Left hindlimb (tissue), 1 donor: ENCODE results near the gene GATAD2A.

ENCODE experiments used
- DNase-seq: peaks from one replicate; pipeline ENCODE4 v3.0.0-alpha.2; 2018

The GATAD2A gene

DNA sequence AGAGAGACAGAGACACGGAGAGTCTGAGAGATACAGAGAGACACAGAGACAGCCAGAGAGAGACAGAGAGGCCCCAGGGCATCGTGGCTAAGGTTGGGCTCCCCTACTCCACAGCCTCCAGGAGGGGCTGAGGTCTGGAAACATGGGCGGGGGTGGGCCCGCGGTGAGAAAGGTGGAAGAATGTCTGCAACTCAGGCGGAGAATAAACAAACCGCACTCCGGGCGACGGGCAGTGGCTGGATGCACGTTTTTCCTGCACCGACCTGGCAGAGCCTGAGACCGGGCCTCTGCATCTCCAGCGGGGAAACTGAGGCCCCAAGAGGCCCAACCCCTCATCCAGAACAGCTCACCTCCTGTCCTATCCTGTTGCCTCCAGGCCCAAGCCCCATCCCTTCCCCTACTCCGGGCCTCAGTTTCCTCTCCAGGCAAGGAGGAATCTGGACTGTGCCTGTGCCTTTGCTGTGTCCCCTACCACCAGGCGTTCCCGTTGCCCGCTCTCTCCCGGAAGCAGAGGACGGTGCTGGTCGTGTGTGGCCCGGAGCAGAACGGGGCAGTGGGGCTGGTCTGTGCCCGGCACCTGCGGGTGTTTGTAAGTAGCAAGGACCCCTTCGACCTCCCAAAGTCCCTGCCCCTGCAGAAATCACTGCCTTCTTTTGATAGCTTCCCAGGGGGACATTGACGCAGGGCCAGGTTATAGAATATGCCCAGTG is 129.2 kb downstream of the GATAD2A start:
- no peak for DNase-seq

DNA sequence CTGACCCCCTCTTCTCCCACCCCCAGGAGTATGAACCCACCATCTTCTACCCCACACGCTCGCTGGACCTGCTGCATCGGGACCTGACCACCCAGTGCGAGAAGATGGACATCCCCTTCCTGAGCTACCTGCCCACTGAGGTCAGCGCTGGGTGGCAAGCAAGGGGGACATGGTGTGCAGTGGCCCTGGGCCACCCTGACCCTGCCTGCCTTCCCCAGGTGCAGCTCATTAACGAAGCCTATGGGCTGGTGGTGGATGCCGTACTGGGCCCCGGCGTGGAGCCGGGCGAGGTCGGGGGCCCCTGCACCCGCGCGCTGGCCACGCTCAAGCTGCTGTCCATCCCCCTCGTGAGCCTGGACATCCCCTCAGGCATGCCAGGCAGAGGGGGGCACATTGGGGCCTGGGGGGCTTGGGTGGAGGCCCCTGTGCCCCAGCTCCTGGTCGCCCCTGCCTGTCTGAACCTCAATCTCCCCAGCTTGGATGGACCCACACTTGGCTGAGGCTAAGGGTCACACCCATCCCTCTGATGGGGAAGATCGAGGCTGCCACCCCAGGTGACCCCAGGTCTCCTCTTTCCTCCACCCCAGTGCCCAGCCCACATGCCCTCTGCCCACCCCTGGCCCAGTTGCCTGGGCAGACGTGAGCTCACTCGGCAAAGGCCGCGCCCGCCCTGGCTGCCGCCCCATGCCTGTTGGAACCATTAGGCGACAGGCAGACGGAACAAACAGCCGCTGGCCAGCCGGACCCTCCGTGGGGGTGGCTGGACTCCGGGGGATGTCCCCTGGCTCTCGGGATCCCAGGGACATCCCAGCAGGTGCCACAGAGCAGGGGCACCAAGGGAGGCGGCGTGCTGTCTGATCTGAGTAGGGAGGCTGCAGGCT is 130.1 kb downstream of the GATAD2A start:
- no peak for DNase-seq

- DNase-seq, result no peak
Observed at GRCh38 chr19:19537075-19538048, 131.9 kb downstream of the GATAD2A start.

DNA sequence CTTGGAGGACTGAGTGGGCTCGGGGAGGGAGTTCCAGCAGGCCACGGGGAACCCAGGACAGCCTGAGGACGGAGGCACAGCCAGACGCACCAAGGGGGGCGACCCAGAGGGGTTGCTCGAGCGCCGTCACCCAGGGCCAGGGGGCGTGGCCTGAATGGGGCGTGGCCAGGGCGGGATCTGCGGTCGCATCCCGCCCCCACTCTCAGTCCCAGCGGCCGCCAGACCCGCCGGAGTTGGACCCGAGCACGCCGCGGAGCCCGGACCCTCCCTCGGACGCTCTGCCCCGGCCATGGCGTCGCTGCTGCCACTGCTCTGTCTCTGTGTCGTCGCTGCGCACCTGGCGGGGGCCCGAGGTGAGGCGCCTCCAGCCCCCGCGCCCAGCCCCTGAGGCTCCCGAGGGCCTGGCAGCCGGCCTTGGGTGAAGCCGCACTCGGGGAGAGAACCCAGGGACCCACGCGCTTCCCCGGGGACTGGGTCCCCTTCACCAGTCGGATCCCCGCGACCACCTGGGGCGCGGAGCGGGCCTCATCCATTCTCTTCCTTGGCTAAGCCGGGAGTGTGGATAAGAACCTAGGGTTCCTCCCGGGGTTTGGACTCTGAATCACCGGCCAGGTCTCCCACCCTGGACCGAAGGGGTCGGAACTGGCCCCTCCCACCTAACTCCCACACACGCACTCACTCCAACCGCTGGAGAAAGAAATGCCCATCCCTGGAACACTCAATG is 132.7 kb downstream of the GATAD2A start, which contains the start of gene CILP2:
CILP2 (plus strand) TSS at position 205 of the 724 bp plus-strand sequence; CDS start at position 290, 85 bp downstream.
- no peak for DNase-seq

DNA sequence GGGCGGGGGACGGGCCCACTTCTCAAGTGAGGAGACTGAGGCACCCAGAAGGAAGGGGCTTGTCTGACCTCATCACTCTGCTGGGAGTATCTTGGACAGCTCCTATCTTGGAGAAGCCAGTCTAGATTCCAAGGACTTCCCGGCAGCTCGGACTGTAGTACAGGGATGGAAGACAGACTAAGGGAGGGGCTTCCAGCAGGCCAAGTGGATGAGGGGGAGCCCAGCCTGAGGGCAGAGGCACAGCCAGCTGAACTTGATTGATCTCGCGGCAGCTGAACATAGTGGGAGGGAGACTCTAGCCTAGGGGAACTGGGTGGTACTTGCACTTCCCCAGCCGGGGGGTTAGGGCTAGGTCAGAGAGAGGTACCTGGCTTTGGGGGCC is 133.3 kb downstream of the GATAD2A start:
- no peak for DNase-seq

- no peak for DNase-seq
Observed at GRCh38 chr19:19539698-19540063, 134.2 kb downstream of the GATAD2A start.

DNA sequence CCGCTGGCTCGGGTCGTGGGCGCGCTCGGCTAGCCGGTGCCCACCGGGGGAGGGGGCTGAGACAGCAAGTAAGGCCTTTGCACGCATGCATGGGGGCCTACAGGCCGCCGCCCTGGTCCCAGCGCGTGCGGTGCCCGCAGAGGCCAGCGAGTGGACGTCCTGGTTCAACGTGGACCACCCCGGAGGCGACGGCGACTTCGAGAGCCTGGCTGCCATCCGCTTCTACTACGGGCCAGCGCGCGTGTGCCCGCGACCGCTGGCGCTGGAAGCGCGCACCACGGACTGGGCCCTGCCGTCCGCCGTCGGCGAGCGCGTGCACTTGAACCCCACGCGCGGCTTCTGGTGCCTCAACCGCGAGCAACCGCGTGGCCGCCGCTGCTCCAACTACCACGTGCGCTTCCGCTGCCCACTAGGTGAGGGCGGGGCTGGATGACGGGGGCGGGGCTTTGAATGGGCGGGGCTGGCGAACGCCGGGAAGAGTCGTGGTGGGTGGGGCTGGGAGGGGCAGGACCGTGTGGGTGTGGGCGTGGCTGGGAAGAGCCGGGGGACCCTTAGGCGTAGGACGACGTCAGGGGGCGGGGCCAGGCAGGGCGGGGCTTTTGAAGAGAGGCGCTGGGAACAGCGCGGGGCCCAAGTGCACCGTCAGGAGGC is 134.7 kb downstream of the GATAD2A start:
- DNase-seq, result peak; percentile 88

GRCh38 chr19:19540715-19541515 is 135.4 kb downstream of the GATAD2A start:
- peak; percentile 81 for DNase-seq

DNA sequence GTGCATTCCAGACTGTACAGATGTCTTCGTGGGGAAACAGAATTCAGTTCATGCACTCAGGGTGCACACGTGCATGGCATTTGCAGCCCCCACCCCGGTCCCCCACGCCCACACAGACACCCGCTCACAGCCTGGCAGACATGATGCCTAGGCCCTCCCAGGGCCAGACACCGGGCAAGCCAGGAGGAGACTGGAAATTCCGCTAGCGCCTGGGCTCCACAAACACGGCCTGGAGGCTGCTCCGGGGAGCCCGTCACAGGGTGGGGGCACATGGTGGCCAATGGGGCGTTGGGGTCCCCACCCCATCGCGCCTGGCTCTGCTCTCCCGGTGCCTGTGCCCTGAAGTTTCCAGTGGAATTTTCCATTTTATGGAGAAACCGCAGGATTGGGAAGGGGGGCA is 136.1 kb downstream of the GATAD2A start:
- DNase-seq, result peak; percentile 79

- no peak for DNase-seq
Observed at GRCh38 chr19:19542507-19542906, 137.0 kb downstream of the GATAD2A start.

DNA sequence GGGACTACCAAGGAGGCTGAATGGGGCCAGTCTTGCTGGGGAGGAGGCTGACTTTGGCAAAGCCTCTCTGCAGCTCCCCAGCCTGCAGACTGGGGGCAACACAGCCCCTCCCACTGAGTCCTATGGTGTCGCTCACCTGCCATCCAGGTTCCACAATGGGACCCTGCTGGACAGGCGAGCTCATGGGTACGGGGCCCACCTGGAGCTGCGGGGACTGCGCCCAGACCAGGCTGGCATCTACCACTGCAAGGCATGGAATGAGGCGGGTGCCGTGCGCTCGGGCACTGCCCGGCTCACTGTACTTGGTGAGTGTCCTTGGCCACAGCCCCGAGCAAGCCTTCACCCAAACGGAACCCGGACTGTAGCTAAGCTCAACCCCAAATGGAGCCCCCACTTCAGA is 137.6 kb downstream of the GATAD2A start:
- DNase-seq, result no peak

- no peak for DNase-seq
Observed at GRCh38 chr19:19543640-19544039, 138.2 kb downstream of the GATAD2A start.

DNA sequence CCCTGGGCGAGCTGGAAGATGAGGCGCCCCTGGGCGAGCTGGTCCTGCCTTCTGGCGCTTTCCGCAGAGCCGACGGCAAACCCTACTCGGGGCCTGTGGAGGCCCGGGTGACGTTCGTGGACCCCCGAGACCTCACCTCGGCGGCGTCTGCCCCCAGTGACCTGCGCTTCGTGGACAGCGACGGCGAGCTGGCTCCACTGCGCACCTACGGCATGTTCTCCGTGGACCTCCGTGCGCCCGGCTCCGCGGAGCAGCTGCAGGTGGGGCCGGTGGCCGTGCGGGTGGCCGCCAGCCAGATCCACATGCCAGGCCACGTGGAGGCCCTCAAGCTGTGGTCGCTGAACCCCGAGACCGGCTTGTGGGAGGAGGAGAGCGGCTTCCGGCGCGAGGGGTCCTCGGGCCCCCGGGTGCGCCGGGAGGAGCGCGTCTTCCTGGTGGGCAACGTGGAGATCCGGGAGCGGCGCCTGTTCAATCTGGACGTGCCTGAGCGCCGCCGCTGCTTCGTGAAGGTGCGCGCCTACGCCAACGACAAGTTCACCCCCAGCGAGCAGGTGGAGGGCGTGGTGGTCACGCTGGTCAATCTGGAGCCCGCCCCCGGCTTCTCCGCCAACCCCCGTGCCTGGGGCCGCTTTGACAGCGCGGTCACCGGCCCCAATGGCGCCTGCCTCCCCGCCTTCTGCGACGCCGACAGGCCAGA is 138.9 kb downstream of the GATAD2A start:
- no peak for DNase-seq

GRCh38 chr19:19544954-19545591 is 139.6 kb downstream of the GATAD2A start:
- no peak for DNase-seq

DNA sequence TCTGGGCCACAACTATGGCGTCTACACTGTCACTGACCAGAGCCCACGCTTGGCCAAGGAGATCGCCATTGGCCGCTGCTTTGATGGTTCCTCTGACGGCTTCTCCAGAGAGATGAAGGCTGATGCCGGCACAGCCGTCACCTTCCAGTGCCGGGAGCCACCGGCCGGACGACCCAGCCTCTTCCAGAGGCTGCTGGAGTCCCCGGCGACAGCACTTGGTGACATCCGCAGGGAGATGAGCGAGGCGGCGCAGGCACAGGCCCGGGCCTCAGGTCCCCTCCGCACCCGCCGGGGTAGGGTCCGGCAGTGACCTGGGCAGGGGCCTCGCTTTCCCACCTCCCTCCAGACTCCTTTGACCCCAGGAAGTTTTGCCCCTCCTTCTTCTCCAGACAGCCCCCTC is 140.2 kb downstream of the GATAD2A start:
- DNase-seq, result no peak

DNA sequence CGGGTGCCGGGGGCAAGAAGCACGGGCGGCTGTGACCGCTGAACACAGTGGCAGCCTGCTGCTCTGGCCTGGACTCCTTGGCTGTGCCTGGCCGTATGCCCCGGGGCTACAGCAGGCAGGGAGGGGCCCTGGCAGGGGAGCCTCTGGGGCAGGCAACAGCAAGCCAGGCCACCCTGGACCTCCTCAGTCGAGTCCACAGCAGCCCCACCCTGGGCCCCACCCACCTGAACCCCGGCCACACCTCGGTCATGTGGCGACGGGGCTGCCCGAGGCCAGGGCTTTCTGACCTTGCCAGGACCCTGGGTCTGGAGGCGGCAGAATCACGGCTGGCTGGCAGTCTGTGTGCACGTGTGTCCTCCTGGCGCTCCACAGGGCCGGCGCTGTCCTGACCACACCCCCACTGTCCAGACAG is 141.3 kb downstream of the GATAD2A start:
- no peak for DNase-seq

DNA sequence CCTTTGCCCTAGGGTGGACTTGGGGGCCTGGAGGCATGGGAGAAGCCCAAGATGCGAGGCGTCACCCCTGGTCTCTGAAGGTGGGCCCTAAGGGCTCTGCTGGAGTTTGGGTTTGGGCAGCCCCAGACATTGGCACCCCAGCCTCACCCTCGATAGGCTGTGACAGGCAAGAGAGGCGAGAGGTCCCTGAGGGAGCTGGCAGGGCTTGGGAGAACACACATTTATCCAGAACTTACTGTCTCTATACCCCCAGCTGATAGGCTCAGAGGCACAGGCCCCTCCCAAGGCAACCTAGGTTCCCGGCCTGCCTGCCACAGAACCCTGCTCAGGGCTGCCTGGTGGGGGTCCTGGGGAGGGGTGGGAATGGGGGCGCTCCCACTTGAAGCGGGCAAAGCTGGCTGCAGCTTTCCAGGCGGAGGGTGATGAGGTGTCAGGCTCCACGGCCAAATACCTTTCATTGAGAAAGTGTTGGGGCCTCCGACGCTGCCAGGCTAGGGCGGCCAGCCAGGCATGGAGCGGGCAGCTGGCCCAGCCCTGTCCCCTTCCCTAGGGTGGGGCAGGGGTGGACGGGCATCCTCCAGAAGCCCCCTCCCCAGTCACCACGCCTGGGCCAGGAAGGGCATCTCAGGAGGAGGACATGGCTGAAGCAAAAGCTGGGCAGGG is 142.3 kb downstream of the GATAD2A start:
- no peak for DNase-seq

GRCh38 chr19:19548915-19549759 is 143.7 kb downstream of the GATAD2A start:
- DNase-seq, result peak; percentile 77
